Esophagus muscularis mucosa (tissue), 4 donors: Measurements from ENCODE around the gene GPBP1. TPM values are rescaled to one million over a fixed set of nuclear protein-coding genes. Genes with fewer than 3 reads are reported as not detected.

ENCODE experiments used
- DNase-seq: peaks from one replicate; pipeline ENCODE4 v3.0.0-alpha.2; 2017; ENCODE audit errors: extremely low spot score
- H3K27ac ChIP-seq, 4 donors: fragments of 200-600 bp; sonication (generic); replicated peaks in 1 of 4; 1 replicate in 3 of 4; 2 replicates in 1 of 4; pipeline ENCODE4 v1.5.1; 2016 to 2019; ENCODE audit warnings: mild to moderate bottlenecking in 1 of 4
- H3K27me3 ChIP-seq, 4 donors: fragments of 200-600 bp; sonication (generic); one replicate each; pipeline versions ENCODE4 v1.5.1 to v1.6.0; 2016 to 2019
- H3K36me3 ChIP-seq, 4 donors: fragments of 200-600 bp; sonication (generic); one replicate each; pipeline ENCODE4 v1.5.1; 2016 to 2019
- H3K4me1 ChIP-seq, 4 donors: fragments of 200-600 bp; sonication (generic); one replicate each; pipeline ENCODE4 v1.5.1; 2016 to 2019
- H3K4me3 ChIP-seq, 4 donors: fragments of 200-600 bp; sonication (generic); 1 replicate in 2 of 4; 2 replicates in 2 of 4; pipeline ENCODE4 v1.5.1; 2016 to 2019; ENCODE audit warnings: mild to moderate bottlenecking in 4 of 4, moderate library complexity in 1 of 4
- H3K9me3 ChIP-seq, 4 donors: fragments of 200-600 bp; sonication (generic); 1 replicate in 3 of 4; 2 replicates in 1 of 4; pipeline ENCODE4 v1.5.1; 2016 to 2019
- EP300 ChIP-seq: sonication (generic); formaldehyde crosslinking; IDR thresholded peaks from one replicate; pipeline ENCODE4 v1.6.1; 2017; ENCODE audit warnings: antibody characterized with exemption
- POLR2A ChIP-seq: fragments of 450-650 bp; IDR thresholded peaks from one replicate; pipeline ENCODE4 v1.6.1; 2017; ENCODE audit warnings: antibody characterized with exemption, moderate library complexity, mild to moderate bottlenecking, low read depth
- POLR2AphosphoS5 ChIP-seq, 2 donors: sonication (generic); formaldehyde crosslinking; IDR thresholded peaks; one replicate each; pipeline ENCODE4 v1.6.1; 2017; ENCODE audit warnings: antibody characterized with exemption in 2 of 2
- WGBS: methylation state at CpG from one replicate; pipeline ENCODE4 v1.1.5; 2018; 5-methylcytosine and 5-hydroxymethylcytosine counted together
- intact Hi-C: fragments of 100-400 bp; cut with DNase I; formaldehyde crosslinking; loops from one replicate; pipeline ENCODE4 v1.15.1; 2023
- total RNA-seq, 4 donors: library from RNA; depleted of rRNA; stranded (reverse); fragments of >200 nt; gene quantifications; one replicate each; pipeline versions ENCODE4 v1.1.0 to v1.2.1, GENCODE V29; 2016
- TF ChIP-seq, protein P1 (sequence below), 3 experiments: fragments of 200-600 bp in 2 of 3; fragments of 450-650 bp in 1 of 3; sonication (generic) in 2 of 3; IDR thresholded peaks; one replicate each; pipeline ENCODE4 v1.5.1; 2017 to 2019; ENCODE audit warnings: antibody characterized with exemption in 3 of 3, mild to moderate bottlenecking in 2 of 3, moderate library complexity in 1 of 3

GPBP1 gene
- total RNA-seq, 4 donors from 2014 or later: 41.8 to 54.0 (median 48.6) TPM

DNA sequence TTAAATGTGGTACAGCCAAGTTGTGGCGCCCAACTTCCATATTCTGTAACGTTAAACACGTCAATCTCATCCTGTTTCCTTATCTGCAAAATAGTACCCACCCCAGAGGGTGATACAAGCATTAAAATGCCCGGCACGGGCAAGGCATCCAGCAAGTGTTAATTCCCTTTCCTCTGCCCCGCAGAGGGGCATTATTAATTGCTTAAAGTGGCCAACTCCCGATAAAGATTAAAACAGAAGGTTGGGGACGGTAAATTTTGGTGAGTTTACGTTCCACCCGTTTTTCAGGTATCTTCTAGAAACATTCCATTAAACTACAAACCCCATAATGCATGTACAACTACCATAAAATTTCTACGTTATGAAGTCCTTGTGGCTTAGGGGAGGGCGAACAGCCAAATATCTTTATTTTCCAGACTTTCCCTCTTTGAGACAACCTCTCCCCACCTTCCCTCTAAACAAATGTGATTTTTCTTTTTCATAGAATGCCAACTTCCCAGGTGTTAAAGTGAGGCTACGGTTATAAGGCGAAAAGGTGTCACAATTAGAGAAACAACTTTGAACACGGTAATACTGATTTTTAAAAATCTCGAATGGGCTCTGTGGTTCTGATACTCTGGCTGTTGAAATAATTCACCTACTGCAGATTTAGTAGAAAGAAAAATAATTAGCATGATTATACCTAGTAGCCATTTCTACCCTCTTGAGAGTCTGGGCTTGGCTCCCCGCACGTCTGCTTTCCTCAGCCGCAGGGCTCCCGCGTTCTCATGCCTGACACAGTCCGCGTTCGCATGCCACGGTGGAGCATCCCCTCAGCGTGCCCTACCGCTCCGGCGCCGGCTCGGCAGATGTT, 1.2 kb upstream of the GPBP1 start:
- no peak for DNase-seq
- peak overlapping the region; percentile 97 to 100 (median 98) for H3K27ac ChIP-seq
- no peaks in the 10 kb centered on the region for H3K36me3 ChIP-seq
- intact Hi-C loops: no loop called here
- 2% methylated on average over 20 of the region's 31 CpGs for WGBS
- no peaks in the 10 kb centered on the region for H3K9me3 ChIP-seq
- no peak for TF ChIP-seq POLR2A
- H3K27me3 ChIP-seq: no peaks in the 10 kb centered on the region
- peak overlapping the region; percentile 82 to 99 (median 92) for H3K4me3 ChIP-seq
- peaks cover 16 to 28% (median 26%) of the 10 kb centered on the region in 4 donors for H3K4me1 ChIP-seq

- Histone ChIP-seq H3K9me3 (no peaks in the 10 kb centered on the region), H3K4me1 (peaks cover 26 to 44% (median 42%) of the 10 kb centered on the region in 4 donors), H3K36me3 (no peaks in the 10 kb centered on the region), H3K27me3 (no peaks in the 10 kb centered on the region), H3K4me3 (peak overlapping the region; percentile 82 to 99 (median 92)), H3K27ac (peak overlapping the region; percentile 97 to 100 (median 98))
- intact Hi-C loops: loop anchor here (1.0 kb wide), 1 partner anchor 264 kb away; no protein-coding TSS in a partner anchor
- DNase-seq: no peak
- under 1% methylated on average over 29 of the region's 47 CpGs for WGBS
- no peak for TF ChIP-seq POLR2AphosphoS5 (IDR thresholded peaks at IDR 0.05)
These were observed 450 bp downstream of the GPBP1 start for GRCh38 chr5:57174128-57174889.

DNA sequence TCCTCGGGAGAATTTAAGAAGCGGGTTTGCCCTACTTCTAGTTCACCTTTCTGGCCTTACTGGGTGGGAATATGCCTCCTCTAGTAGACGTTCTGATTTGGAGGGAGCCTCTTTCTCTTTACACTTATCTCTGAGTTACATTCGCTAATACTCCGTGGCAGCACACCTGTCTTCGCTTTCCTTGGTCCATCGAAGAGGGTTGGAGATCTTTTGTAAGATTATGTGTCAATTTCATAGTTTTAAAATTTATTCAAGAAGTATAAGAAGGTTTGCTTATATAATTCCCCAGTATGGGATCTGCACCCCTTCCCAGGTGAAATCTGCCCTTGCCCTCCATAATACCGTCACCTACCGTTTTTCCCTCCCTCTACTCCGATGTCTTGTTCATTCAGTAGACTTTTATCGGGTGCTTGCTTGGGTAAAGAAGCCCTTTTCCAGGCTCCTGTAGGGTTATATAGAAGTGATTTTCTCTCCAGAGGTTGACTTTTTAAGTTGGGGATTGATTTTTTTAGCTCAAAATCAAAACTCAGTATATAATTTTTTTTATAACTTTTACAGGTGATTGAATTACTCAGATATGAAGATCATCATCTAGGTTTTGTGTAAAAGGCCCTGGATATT, 1.1 kb downstream of the GPBP1 start:
- peak overlapping the region; percentile 97 to 100 (median 98) for H3K27ac ChIP-seq
- intact Hi-C loops: loop anchor here (1.0 to 5.0 kb wide), 2 partner anchors 42 to 265 kb away; no protein-coding TSS in a partner anchor
- no peaks in the 10 kb centered on the region for H3K9me3 ChIP-seq
- TF ChIP-seq POLR2A: no peak
- H3K4me1 ChIP-seq: peaks cover 31 to 51% (median 49%) of the 10 kb centered on the region in 4 donors
- peak overlapping the region; percentile 82 to 99 (median 92) for H3K4me3 ChIP-seq
- under 1% methylated on average over 11 of the region's 11 CpGs for WGBS
- H3K36me3 ChIP-seq: no peaks in the 10 kb centered on the region
- no peak for DNase-seq
- H3K27me3 ChIP-seq: no peaks in the 10 kb centered on the region

- Histone ChIP-seq H3K9me3 (no peaks in the 10 kb centered on the region), H3K27me3 (no peaks in the 10 kb centered on the region), H3K36me3 (no peaks in the 10 kb centered on the region), H3K27ac (peak overlapping the region; percentile 97 to 100 (median 98)), H3K4me3 (peak overlapping the region; percentile 82 to 99 (median 92)), H3K4me1 (peaks cover 38 to 59% (median 57%) of the 10 kb centered on the region in 4 donors)
- 2% methylated on average over 11 of the region's 11 CpGs for WGBS
- no peak for DNase-seq
- TF ChIP-seq POLR2A: no peak
- TF ChIP-seq, protein P1, sequence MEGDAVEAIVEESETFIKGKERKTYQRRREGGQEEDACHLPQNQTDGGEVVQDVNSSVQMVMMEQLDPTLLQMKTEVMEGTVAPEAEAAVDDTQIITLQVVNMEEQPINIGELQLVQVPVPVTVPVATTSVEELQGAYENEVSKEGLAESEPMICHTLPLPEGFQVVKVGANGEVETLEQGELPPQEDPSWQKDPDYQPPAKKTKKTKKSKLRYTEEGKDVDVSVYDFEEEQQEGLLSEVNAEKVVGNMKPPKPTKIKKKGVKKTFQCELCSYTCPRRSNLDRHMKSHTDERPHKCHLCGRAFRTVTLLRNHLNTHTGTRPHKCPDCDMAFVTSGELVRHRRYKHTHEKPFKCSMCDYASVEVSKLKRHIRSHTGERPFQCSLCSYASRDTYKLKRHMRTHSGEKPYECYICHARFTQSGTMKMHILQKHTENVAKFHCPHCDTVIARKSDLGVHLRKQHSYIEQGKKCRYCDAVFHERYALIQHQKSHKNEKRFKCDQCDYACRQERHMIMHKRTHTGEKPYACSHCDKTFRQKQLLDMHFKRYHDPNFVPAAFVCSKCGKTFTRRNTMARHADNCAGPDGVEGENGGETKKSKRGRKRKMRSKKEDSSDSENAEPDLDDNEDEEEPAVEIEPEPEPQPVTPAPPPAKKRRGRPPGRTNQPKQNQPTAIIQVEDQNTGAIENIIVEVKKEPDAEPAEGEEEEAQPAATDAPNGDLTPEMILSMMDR (IDR thresholded peaks at IDR 0.05): no peak
- no peak for TF ChIP-seq EP300
- TF ChIP-seq POLR2AphosphoS5 (IDR thresholded peaks at IDR 0.05): no peak
- intact Hi-C loops: loop anchor here (5.0 kb wide), 1 partner anchor 42 kb away; no protein-coding TSS in a partner anchor
These were observed 1.9 kb downstream of the GPBP1 start for GRCh38 chr5:57175551-57176309.

GRCh38 chr5:57176350-57176857, 2.5 kb downstream of the GPBP1 start:
- Histone ChIP-seq H3K27me3 (no peaks in the 10 kb centered on the region), H3K9me3 (no peaks in the 10 kb centered on the region), H3K36me3 (no peaks in the 10 kb centered on the region), H3K27ac (peak overlapping the region; percentile 97 to 100 (median 98)), H3K4me3 (peak overlapping the region; percentile 82 to 99 (median 92)), H3K4me1 (peaks cover 45 to 65% (median 63%) of the 10 kb centered on the region in 4 donors)
- 8% methylated on average over 7 of the region's 7 CpGs for WGBS
- peak in 1 of 2 donors; percentile 39 for TF ChIP-seq POLR2AphosphoS5 (IDR thresholded peaks at IDR 0.05)
- TF ChIP-seq EP300: no peak
- intact Hi-C loops: loop anchor here (5.0 kb wide), 1 partner anchor 41 kb away; no protein-coding TSS in a partner anchor
- DNase-seq: no peak
